Esophagus squamous epithelium (tissue), 5 donors: Measurements from ENCODE around the gene DYNLRB2. TPM values are rescaled to one million over a fixed set of nuclear protein-coding genes. Genes with fewer than 3 reads are reported as not detected.

ENCODE experiments used
- DNase-seq: peaks from one replicate; lab custom pipeline; 2025; lab: John Stamatoyannopoulos, UW
- H3K27ac ChIP-seq, 4 donors: fragments of 200-600 bp; sonication (generic); one replicate each; pipeline ENCODE4 v1.5.1; 2016 to 2019; ENCODE audit warnings: mild to moderate bottlenecking in 1 of 4
- H3K27me3 ChIP-seq, 4 donors: fragments of 200-600 bp; sonication (generic); 1 replicate in 3 of 4; 2 replicates in 1 of 4; pipeline versions ENCODE4 v1.5.1 to v1.6.0; 2017 to 2021; ENCODE audit warnings: antibody characterized with exemption in 1 of 4
- H3K36me3 ChIP-seq, 3 donors: fragments of 200-600 bp; sonication (generic); one replicate each; pipeline ENCODE4 v1.5.1; 2016 to 2019
- H3K4me1 ChIP-seq, 3 donors: fragments of 200-600 bp; sonication (generic); one replicate each; pipeline ENCODE4 v1.5.1; 2017 to 2019
- H3K4me3 ChIP-seq, 4 donors: fragments of 200-600 bp; sonication (generic); 1 replicate in 3 of 4; 2 replicates in 1 of 4; pipeline ENCODE4 v1.5.1; 2016 to 2019; ENCODE audit warnings: mild to moderate bottlenecking in 2 of 4, moderate library complexity in 1 of 4
- H3K9me3 ChIP-seq, 3 donors: fragments of 200-600 bp; sonication (generic); one replicate each; pipeline ENCODE4 v1.5.1; 2016 to 2019
- POLR2A ChIP-seq, 4 donors: fragments of 450-650 bp; IDR thresholded peaks; one replicate each; pipeline ENCODE4 v1.6.1; 2017; ENCODE audit warnings: antibody characterized with exemption in 4 of 4, mild to moderate bottlenecking in 4 of 4, moderate library complexity in 3 of 4
- WGBS, 2 donors: methylation state at CpG; one replicate each; pipeline ENCODE4 v1.1.5; 2018; 5-methylcytosine and 5-hydroxymethylcytosine counted together
- intact Hi-C: fragments of 100-400 bp; cut with DNase I; formaldehyde crosslinking; loops from one replicate; pipeline ENCODE4 v1.15.0; 2022
- total RNA-seq, 4 donors: library from RNA; depleted of rRNA; stranded (reverse); fragments of >200 nt; gene quantifications; one replicate each; pipeline ENCODE4 v1.1.0, GENCODE V29; 2016
- TF ChIP-seq, protein P1 (sequence below), 6 experiments: fragments of 450-650 bp in 4 of 6; fragments of 200-600 bp in 2 of 6; sonication (generic) in 2 of 6; IDR thresholded peaks; one replicate each; pipeline ENCODE4 v1.5.1; 2016 to 2019; ENCODE audit warnings: antibody characterized with exemption in 6 of 6, mild to moderate bottlenecking in 4 of 6, moderate library complexity in 4 of 6
- donor health status: DM: yes; HTN: yes; CAD: no.

DYNLRB2 gene
- total RNA-seq, 4 donors from 2014 or later, result 2.3 TPM; not detected in 3

GRCh38 chr16:80569440-80570105 lies 28.8 kb downstream of the DYNLRB2 start:
- no peak overlapping the region for H3K27ac ChIP-seq
- intact Hi-C loops, result no loop called here
- no peak for DNase-seq
- no peak overlapping the region for H3K4me3 ChIP-seq
- H3K9me3 ChIP-seq, result no peaks in the 10 kb centered on the region
- H3K27me3 ChIP-seq, result peaks cover 0 to 6% (median 0%) of the 10 kb centered on the region in 4 donors
- H3K4me1 ChIP-seq, result peaks cover 0 to 15% (median 11%) of the 10 kb centered on the region in 3 donors
- H3K36me3 ChIP-seq, result no peaks in the 10 kb centered on the region
- TF ChIP-seq POLR2A (IDR thresholded peaks at IDR 0.05), result no peak
- TF ChIP-seq, protein P1, sequence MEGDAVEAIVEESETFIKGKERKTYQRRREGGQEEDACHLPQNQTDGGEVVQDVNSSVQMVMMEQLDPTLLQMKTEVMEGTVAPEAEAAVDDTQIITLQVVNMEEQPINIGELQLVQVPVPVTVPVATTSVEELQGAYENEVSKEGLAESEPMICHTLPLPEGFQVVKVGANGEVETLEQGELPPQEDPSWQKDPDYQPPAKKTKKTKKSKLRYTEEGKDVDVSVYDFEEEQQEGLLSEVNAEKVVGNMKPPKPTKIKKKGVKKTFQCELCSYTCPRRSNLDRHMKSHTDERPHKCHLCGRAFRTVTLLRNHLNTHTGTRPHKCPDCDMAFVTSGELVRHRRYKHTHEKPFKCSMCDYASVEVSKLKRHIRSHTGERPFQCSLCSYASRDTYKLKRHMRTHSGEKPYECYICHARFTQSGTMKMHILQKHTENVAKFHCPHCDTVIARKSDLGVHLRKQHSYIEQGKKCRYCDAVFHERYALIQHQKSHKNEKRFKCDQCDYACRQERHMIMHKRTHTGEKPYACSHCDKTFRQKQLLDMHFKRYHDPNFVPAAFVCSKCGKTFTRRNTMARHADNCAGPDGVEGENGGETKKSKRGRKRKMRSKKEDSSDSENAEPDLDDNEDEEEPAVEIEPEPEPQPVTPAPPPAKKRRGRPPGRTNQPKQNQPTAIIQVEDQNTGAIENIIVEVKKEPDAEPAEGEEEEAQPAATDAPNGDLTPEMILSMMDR (IDR thresholded peaks at IDR 0.05), result no peak
- 34 to 40% methylated on average over 5 to 9 of the region's 9 CpGs for WGBS, 2 donors

GRCh38 chr16:80570106-80570478 lies 29.3 kb downstream of the DYNLRB2 start:
- 28 to 39% methylated on average over 6 of the region's 6 CpGs for WGBS, 2 donors
- no peak for DNase-seq
- Histone ChIP-seq H3K27ac (no peak overlapping the region), H3K4me1 (peaks cover 0 to 15% (median 11%) of the 10 kb centered on the region in 3 donors), H3K27me3 (peaks cover 0 to 6% (median 0%) of the 10 kb centered on the region in 4 donors), H3K4me3 (no peak overlapping the region), H3K36me3 (no peaks in the 10 kb centered on the region), H3K9me3 (no peaks in the 10 kb centered on the region)
- TF ChIP-seq, protein P1 (IDR thresholded peaks at IDR 0.05), result no peak
- no peak for TF ChIP-seq POLR2A (IDR thresholded peaks at IDR 0.05)
- intact Hi-C loops, result no loop called here

DNA sequence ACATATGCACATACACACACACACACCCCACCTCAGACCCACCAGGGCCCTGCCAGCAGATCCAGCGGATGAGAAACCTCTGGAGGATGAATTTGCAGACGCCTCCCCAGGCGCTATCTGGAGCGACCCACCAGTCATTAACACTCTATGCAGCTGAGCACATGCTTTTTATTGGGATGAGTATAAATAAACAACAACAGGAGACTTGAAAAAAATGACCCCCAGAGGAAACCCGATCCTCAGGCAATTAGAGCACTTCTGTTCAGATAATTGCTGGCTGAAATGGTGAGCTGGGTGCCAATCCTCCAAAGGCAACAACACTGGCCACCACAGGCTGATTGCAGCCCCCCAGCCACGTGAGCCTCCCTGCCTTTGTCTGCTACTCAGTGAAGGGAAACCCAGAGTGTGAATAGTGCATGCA lies 32.9 kb downstream of the DYNLRB2 start:
- no peak overlapping the region for H3K27ac ChIP-seq
- H3K27me3 ChIP-seq, result no peaks in the 10 kb centered on the region
- WGBS, 2 donors, result 75 to 100% methylated on average over 1 to 6 of the region's 6 CpGs
- TF ChIP-seq POLR2A (IDR thresholded peaks at IDR 0.05), result no peak
- TF ChIP-seq, protein P1 (IDR thresholded peaks at IDR 0.05), result no peak
- no peak overlapping the region for H3K4me3 ChIP-seq
- no peaks in the 10 kb centered on the region for H3K9me3 ChIP-seq
- intact Hi-C loops, result no loop called here
- H3K36me3 ChIP-seq, result no peaks in the 10 kb centered on the region
- no peak for DNase-seq
- H3K4me1 ChIP-seq, result peaks cover 0 to 15% (median 11%) of the 10 kb centered on the region in 3 donors

- DNase-seq, result no peak
- no peak overlapping the region for H3K4me3 ChIP-seq
- H3K27me3 ChIP-seq, result no peaks in the 10 kb centered on the region
- WGBS, 2 donors, result 73 to 84% methylated on average over 1 of the region's 1 CpG
- TF ChIP-seq POLR2A (IDR thresholded peaks at IDR 0.05), result no peak
- TF ChIP-seq, protein P1 (IDR thresholded peaks at IDR 0.05), result no peak
- no peak overlapping the region for H3K27ac ChIP-seq
- H3K9me3 ChIP-seq, result no peaks in the 10 kb centered on the region
- no peaks in the 10 kb centered on the region for H3K36me3 ChIP-seq
- intact Hi-C loops, result no loop called here
- no peaks in the 10 kb centered on the region for H3K4me1 ChIP-seq
These were observed 35.6 kb downstream of the DYNLRB2 start for GRCh38 chr16:80576343-80576912.

GRCh38 chr16:80577485-80578280 lies 36.9 kb downstream of the DYNLRB2 start:
- no peak overlapping the region for H3K4me3 ChIP-seq

More at GRCh38 chr16:80577485-80578280, 36.9 kb downstream of the DYNLRB2 start:
- H3K9me3 ChIP-seq, result no peaks in the 10 kb centered on the region
- no peak overlapping the region for H3K27ac ChIP-seq
- H3K27me3 ChIP-seq, result no peaks in the 10 kb centered on the region
- no peaks in the 10 kb centered on the region for H3K4me1 ChIP-seq
- 75 to 86% methylated on average over 7 to 8 of the region's 11 CpGs for WGBS, 2 donors
- no peak for DNase-seq
- no peaks in the 10 kb centered on the region for H3K36me3 ChIP-seq
- TF ChIP-seq POLR2A (IDR thresholded peaks at IDR 0.05), result no peak
- TF ChIP-seq, protein P1 (IDR thresholded peaks at IDR 0.05), result no peak
- intact Hi-C loops, result no loop called here
